ENCODE data around the gene FAM222B. TPM values are rescaled to one million over a fixed set of nuclear protein-coding genes. Genes with fewer than 3 reads are reported as not detected.

Gene FAM222B
- total RNA-seq, 1 donor from 2014 or later: 14.2 TPM

DNA sequence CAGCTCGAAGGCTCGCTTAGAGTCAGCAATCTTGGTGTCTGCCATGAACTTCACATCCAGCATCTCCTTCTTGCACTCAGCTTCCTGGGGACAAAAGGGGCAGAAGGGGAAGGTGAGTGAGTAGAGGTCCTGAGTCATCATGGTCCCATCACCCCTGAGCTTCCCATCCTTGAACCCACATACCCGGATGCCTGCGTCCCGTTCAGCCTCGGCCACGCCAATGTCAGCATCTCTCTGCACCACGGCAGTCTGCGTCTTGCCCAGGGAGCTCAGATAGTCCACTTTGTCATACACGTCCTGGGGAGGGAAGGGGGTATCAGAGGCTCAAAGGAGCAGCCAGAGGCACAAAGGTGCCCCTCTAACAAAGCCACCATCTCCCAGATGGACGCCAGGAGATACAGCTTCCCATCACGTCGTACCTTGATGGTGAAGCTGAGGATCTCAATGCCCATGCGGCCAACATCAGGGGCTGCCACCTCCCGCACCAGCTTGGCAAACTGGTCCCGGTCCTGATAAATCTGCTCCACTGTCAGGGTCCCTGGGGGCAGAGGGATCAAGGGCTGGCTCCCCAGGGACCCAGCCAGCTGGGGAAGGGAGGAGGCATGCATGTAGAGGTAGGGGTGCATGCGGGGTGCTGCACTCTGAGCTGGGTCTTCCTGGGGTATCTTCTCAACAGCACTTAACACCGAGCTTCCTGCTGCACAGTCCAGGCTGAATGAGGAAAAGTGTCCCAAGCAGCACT lies 39.7 kb upstream of the FAM222B start:
- TF ChIP-seq POLR2A (IDR thresholded peaks at IDR 0.05): no peak
- TF ChIP-seq POLR2AphosphoS5 (IDR thresholded peaks at IDR 0.05; ENCODE audit: insufficient read depth in 1 of 2, low read depth in 1 of 2): no peak
- TF ChIP-seq, protein P1, sequence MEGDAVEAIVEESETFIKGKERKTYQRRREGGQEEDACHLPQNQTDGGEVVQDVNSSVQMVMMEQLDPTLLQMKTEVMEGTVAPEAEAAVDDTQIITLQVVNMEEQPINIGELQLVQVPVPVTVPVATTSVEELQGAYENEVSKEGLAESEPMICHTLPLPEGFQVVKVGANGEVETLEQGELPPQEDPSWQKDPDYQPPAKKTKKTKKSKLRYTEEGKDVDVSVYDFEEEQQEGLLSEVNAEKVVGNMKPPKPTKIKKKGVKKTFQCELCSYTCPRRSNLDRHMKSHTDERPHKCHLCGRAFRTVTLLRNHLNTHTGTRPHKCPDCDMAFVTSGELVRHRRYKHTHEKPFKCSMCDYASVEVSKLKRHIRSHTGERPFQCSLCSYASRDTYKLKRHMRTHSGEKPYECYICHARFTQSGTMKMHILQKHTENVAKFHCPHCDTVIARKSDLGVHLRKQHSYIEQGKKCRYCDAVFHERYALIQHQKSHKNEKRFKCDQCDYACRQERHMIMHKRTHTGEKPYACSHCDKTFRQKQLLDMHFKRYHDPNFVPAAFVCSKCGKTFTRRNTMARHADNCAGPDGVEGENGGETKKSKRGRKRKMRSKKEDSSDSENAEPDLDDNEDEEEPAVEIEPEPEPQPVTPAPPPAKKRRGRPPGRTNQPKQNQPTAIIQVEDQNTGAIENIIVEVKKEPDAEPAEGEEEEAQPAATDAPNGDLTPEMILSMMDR (IDR thresholded peaks at IDR 0.05): no peak
- intact Hi-C loops (cut with DNase I): no loop called here
- Histone ChIP-seq H3K4me3 (no peak overlapping the region), H3K4me1 (no peaks in the 10 kb centered on the region), H3K27me3 (no peaks in the 10 kb centered on the region), H3K9me3 (no peaks in the 10 kb centered on the region), H3K36me3 (peaks cover 0 to 63% of the 10 kb centered on the region in 2 donors), H3K27ac (no peak overlapping the region)
- no peak for DNase-seq (ENCODE audit: extremely low spot score in 2 of 2)

- Histone ChIP-seq H3K27me3 (no peaks in the 10 kb centered on the region), H3K27ac (no peak overlapping the region), H3K36me3 (peaks cover 0 to 60% of the 10 kb centered on the region in 2 donors), H3K9me3 (no peaks in the 10 kb centered on the region), H3K4me3 (no peak overlapping the region), H3K4me1 (no peaks in the 10 kb centered on the region)
- TF ChIP-seq POLR2A (IDR thresholded peaks at IDR 0.05) (no peak), POLR2AphosphoS5 (IDR thresholded peaks at IDR 0.05; ENCODE audit: insufficient read depth in 1 of 2, low read depth in 1 of 2) (no peak)
- TF ChIP-seq, protein P1 (IDR thresholded peaks at IDR 0.05): no peak
- intact Hi-C loops (cut with DNase I): no loop called here
- DNase-seq (ENCODE audit: extremely low spot score in 2 of 2): peak in 1 of 2 donors; percentile 81
Measured at GRCh38 chr17:28881533-28882056, 39.0 kb upstream of the FAM222B start.

- H3K27me3 ChIP-seq: no peaks in the 10 kb centered on the region
- H3K4me3 ChIP-seq: no peak overlapping the region
- no peaks in the 10 kb centered on the region for H3K9me3 ChIP-seq
- H3K27ac ChIP-seq: no peak overlapping the region
- intact Hi-C loops (cut with DNase I): no loop called here
- peaks cover 0 to 58% of the 10 kb centered on the region in 2 donors for H3K36me3 ChIP-seq
- peak in 1 of 2 donors; percentile 84 for DNase-seq (ENCODE audit: extremely low spot score in 2 of 2)
- TF ChIP-seq POLR2A (IDR thresholded peaks at IDR 0.05): no peak
- TF ChIP-seq, protein P1 (IDR thresholded peaks at IDR 0.05): no peak
- no peak for TF ChIP-seq POLR2AphosphoS5 (IDR thresholded peaks at IDR 0.05; ENCODE audit: insufficient read depth in 1 of 2, low read depth in 1 of 2)
- no peaks in the 10 kb centered on the region for H3K4me1 ChIP-seq
Measured at GRCh38 chr17:28880572-28880945, 38.0 kb upstream of the FAM222B start.

- no peak overlapping the region for H3K27ac ChIP-seq
- intact Hi-C loops (cut with DNase I): no loop called here
- H3K9me3 ChIP-seq: no peaks in the 10 kb centered on the region
- peaks cover 0 to 52% of the 10 kb centered on the region in 2 donors for H3K36me3 ChIP-seq
- no peaks in the 10 kb centered on the region for H3K27me3 ChIP-seq
- no peak overlapping the region for H3K4me3 ChIP-seq
- peak in 1 of 2 donors; percentile 81 for DNase-seq (ENCODE audit: extremely low spot score in 2 of 2)
- TF ChIP-seq POLR2A (IDR thresholded peaks at IDR 0.05) (no peak), POLR2AphosphoS5 (IDR thresholded peaks at IDR 0.05; ENCODE audit: insufficient read depth in 1 of 2, low read depth in 1 of 2) (no peak)
- TF ChIP-seq, protein P1 (IDR thresholded peaks at IDR 0.05): no peak
- no peaks in the 10 kb centered on the region for H3K4me1 ChIP-seq
Measured at GRCh38 chr17:28879886-28880571, 37.4 kb upstream of the FAM222B start.
